ENCODE results near the gene LYPD6B. TPM values are rescaled to one million over a fixed set of nuclear protein-coding genes. Genes with fewer than 3 reads are reported as not detected.

LYPD6B gene
- total RNA-seq, 1 donor from 2014 or later: not detected

- DNase-seq: no peak
These were observed 23.0 kb upstream of the LYPD6B start for GRCh38 chr2:149015501-149015900.

GRCh38 chr2:149015926-149016563, 22.5 kb upstream of the LYPD6B start:
- DNase-seq: no peak

DNA sequence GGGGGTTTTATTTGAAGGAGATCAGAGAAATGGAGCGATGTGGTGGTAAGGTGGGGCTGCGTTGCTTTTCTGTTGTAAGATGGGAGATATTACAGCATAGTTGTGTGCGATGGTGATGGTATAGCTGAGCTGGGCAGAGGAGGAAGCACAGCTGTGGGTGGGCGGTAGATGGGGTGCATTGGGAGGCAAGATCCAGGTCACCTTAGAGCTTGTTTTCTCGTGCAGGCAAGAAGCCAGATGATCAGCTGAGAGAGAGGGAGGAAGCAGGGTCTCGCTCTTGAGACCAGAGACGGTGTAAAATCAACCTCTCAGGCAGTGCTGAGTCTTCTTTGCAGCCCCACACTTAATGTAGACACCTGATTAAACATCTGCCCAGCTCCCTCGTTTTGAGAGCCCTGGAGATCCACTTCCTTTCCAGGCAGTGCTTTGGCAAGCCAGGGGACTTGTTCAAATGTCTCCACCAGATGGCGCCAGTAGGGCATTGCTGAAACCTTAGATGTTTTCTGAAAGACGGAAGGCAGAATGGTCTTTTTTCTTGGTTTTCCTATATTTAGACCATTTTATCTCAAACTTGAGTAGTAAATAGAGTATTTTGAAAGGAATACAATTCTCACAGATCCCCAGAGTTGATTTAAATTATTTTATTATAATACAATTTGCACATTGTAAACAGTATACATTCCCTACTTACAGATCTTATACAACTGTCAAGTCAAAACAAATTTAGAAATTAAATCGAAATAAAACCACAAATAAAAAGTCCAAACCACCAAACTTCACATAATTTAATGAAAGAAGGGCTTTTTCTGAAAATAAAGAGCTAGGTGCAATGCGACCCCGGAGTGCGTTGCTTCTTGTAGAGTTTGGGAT, 21.1 kb upstream of the LYPD6B start:
- peak; percentile 86 for DNase-seq

DNA sequence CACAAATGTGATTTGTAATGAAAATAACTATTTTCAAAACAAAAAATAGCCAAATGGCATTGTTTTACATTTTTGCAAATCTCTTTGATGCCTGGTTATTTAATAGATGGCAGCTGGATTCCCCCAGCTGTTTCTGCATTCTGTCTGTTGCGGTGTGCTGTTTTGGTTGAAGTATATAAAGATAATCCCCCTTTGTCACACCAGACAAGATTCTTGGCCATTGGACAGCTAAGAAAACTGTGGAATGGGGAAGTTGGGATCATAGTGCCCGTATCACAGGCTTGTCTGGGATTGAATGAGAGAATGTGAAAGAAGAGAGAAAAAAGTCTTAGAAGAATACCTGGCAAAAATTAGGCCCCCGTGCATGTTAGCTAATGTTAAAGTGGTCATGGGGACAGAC, 19.5 kb upstream of the LYPD6B start:
- DNase-seq: no peak

- DNase-seq: no peak
These were observed 18.7 kb upstream of the LYPD6B start for GRCh38 chr2:149019768-149020167.

GRCh38 chr2:149020432-149020851, 18.1 kb upstream of the LYPD6B start:
- no peak for DNase-seq

- DNase-seq: no peak
These were observed 17.2 kb upstream of the LYPD6B start for GRCh38 chr2:149021271-149021719.

DNA sequence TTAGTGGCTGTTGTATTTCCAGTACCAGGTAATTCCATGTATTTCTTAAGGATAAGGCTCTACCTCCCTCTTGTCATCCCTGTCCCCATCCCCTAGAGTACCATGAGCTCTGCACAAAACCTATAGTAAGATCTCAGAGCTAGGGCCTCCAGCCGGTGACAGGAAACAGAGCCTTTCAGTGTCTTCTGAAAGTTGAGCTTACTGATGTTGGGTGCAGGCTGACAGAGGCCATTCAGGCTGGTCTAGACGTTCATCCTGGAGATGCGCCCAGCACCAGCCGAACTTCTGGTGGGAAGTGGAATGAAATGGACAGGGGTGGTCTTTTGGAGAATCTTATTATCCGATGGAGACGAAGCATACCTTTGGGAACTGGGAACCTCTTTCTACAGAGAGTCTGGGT, 16.7 kb upstream of the LYPD6B start:
- DNase-seq: no peak

DNA sequence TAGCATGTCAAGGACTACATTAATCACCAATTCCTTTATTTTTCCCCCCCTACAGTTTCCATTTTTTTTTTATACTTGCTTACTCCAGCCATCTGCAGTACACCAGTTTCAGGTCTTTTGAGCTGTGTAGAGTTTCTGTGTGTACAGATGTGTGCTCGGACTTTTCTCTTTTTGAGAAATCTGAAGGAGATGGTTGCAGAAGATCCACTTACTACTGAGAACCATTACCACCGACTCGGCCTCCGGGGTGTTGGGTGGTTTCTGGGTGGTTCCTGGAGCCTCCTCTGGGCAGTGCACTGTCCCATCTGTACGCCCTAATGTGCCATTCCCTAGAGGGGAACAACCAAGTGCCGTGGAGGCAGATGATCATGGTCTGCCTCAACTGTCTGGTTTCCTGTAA, 15.4 kb upstream of the LYPD6B start:
- no peak for DNase-seq

DNA sequence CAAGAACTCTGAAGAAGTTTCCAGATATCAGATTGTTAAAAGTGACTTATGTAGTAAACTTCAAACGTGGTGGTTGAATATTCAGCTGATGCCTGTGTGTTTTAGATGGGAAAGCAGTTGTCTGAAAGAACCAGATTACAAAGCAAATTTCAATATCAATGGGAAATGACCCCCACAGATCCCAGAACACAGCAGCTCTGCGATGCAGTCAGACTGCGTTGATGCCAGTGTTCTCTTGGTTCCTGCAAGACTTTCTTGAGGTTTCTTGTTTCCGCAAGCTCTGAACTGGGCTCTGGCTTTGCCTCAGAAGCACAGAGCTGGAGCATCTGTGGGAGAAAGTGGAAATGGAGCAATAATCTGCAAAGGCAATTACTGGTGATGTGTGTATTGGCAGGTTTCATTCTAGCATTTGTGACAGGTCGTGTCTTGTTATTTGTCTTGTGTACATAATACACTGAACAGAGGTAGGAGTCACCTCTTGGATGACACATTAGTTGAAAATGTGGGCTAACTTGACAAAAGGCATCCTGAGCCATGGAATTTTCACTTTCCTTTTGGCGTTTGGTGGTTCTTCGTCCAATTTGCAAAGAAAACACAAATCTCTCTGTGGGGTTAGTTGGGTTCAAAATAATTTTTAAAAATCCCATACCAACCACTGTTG, 10.8 kb upstream of the LYPD6B start:
- DNase-seq: no peak

GRCh38 chr2:149028377-149028776, 10.1 kb upstream of the LYPD6B start:
- DNase-seq: no peak

- no peak for DNase-seq
These were observed 9.6 kb upstream of the LYPD6B start for GRCh38 chr2:149028891-149029290.

DNA sequence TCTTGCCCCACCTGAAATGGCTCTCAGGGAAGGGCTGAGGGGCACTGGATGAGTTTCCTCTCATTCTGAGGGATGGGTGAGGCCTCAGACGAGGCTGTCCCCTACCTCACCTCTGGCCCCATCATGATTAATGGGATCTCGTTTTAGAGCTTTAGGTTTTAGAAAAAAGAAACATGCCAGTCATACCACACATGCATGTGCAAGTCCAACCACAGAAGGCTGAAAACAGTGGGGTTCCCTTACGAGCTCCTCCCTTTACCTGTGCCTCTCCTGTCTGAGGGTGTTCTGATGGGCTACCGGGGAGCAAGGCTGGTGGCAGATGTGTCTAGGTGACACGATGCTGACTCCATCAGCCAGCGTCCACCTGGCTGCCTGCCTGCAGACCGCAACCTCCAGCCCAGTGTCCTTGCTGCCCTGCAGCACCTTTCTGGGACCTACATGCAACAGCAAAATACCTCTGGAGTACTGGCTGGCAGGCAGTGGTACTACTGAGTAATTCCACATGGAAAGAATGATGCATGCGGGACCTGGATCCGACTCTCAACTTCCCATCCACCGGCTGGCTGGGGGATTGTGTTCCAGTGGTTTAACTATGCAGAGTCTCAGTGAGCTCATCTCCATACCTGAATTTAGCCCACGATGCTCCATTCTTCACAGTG, 9.1 kb upstream of the LYPD6B start:
- DNase-seq: no peak

GRCh38 chr2:149031396-149031795, 7.1 kb upstream of the LYPD6B start:
- no peak for DNase-seq

DNA sequence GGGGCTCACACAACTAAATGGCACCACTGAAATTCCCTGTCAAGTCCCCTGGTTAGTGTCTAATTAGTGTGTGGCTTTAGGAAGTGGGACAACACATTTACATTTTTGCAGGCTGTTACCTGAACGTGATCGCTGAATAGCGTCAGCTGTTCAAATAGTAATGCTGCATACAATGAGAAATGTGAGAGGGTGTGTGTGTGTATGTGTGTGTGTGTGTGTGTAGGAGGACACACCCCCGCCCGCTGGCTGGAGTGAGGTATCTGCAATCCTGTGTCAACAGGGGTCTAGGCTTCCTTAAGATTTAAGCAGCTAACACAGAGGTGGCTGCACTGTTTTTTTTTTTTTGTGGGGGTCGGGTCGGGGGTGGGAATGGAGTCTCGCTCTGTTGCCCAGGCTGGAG, 4.8 kb upstream of the LYPD6B start:
- no peak for DNase-seq

GRCh38 chr2:149034406-149034805, 4.1 kb upstream of the LYPD6B start:
- no peak for DNase-seq

GRCh38 chr2:149036507-149037293, 1.8 kb upstream of the LYPD6B start:
- no peak for DNase-seq

DNA sequence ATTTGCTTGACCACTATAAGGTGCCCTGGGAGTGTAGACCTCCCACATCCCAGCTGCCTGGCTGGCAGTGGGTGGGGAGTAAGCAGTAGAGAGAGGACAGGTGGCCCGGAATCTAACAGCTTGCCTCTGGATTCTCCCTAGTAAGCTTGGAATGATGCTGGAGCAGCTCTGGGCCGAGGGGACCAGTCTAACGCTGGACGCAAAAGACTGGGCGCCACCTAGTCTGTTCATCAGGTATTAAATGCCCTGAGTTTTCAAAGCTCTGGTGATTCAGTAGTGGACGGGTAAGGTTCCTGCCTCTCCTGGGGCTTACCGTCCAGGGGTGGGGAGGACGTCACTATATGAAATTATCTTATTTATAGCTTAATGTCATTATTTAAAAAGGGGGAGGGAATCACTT, 648 bp upstream of the LYPD6B start:
- no peak for DNase-seq

DNA sequence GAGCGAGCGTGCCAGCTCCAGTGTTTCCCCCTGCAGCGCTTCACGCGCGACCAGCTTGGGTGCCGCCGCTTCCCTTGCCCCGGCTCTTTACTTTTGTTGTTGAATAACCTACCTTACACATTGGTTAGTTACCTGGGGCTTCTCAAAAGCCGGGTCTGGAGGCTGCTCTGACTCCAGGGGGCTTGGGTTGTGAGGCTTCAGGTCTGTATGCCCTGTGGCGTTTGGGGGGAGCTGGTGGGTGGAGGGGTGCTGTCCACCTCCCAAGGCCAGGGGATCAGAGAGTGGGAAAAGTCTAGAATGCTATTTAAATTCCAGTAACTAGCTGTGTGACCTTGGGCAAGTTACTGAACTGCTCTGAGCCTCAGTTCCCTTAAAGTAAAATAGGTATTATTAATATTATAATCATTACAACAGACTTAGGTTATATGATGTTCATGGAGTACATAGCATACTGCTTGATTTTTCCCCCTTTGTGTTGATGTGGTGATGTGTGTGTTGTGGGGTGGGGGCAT, 770 bp downstream of the LYPD6B start:
- DNase-seq: no peak

GRCh38 chr2:149040451-149040850, 2.0 kb downstream of the LYPD6B start:
- peak; percentile 43 for DNase-seq

DNA sequence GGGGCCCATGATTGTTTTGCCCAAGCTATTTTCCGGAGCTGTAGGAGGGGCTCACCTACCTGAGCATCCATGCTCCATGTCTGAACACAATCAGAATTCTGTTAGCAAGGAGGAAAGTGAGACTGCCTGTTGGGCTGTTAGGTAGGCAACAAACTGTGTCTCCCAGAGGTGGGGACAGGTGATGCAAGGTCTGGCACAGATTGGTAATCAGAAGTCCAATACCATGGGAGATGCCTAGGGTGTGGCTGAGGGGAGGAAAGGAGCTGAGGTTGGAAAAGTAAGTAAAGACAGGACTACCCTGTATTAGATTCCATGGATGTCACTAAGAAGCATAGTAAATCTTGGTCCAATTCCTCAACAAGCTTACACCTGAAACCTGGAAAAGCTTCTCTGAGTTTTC, 3.0 kb downstream of the LYPD6B start:
- no peak for DNase-seq

- DNase-seq: no peak
These were observed 4.4 kb downstream of the LYPD6B start for GRCh38 chr2:149042881-149043280.
